ENCODE results near the gene RDM1.

- TF ChIP-seq CTCF (IDR thresholded peaks at IDR 0.05) (no peak), POLR2A (IDR thresholded peaks at IDR 0.05) (no peak)
These were observed 2.9 kb downstream of the RDM1 start for GRCh38 chr17:35927714-35928113.
